Endodermal cell (in vitro differentiated cells): ENCODE results near the gene EEF1A2. TPM values are rescaled to one million over a fixed set of nuclear protein-coding genes. Genes with fewer than 3 reads are reported as not detected.

Source experiments
- DNase-seq: peaks from one replicate; pipeline ENCODE4 v3.0.0-alpha.2; 2017
- H3K27ac ChIP-seq: 2 replicates; pipeline ENCODE4 v1.5.1; 2013; ENCODE audit warnings: mild to moderate bottlenecking, low read depth, low read length, moderate library complexity
- H3K27me3 ChIP-seq: 2 replicates; pipeline ENCODE4 v1.6.1; 2013; ENCODE audit warnings: mild to moderate bottlenecking, low read length, moderate library complexity; ENCODE audit not compliant: insufficient read depth, control insufficient read depth, poor library complexity, severe bottlenecking
- H3K36me3 ChIP-seq: 2 replicates; pipeline ENCODE4 v1.7.0; 2013; ENCODE audit warnings: mild to moderate bottlenecking, low read length, moderate library complexity; ENCODE audit not compliant: control insufficient read depth, insufficient read depth
- H3K4me1 ChIP-seq: one replicate; pipeline ENCODE4 v1.7.0; 2013; ENCODE audit warnings: low read length; ENCODE audit not compliant: control insufficient read depth, insufficient read depth
- H3K4me3 ChIP-seq: 2 replicates; pipeline ENCODE4 v1.5.1; 2013; ENCODE audit warnings: mild to moderate bottlenecking, low read length, moderate library complexity
- H3K9ac ChIP-seq: 2 replicates; pipeline ENCODE4 v1.6.1; 2013; ENCODE audit warnings: mild to moderate bottlenecking, low read length, moderate library complexity; ENCODE audit not compliant: poor library complexity, severe bottlenecking; ENCODE audit errors: extremely low read depth
- H3K9me3 ChIP-seq: 2 replicates; pipeline ENCODE4 v1.6.1; 2013; ENCODE audit warnings: mild to moderate bottlenecking, low read length, moderate library complexity; ENCODE audit not compliant: control insufficient read depth
- H3K27ac Mint-ChIP-seq: 2 replicates; pipeline ENCODE4 v1.8.0; 2020; ENCODE audit warnings: mixed read lengths
- H3K27me3 Mint-ChIP-seq: 2 replicates; pipeline ENCODE4 v1.8.0; 2021; ENCODE audit warnings: mild to moderate bottlenecking, mixed read lengths; ENCODE audit not compliant: insufficient read depth
- H3K36me3 Mint-ChIP-seq: 2 replicates; pipeline ENCODE4 v1.8.0; 2020; ENCODE audit warnings: low read depth, mixed read lengths
- H3K4me1 Mint-ChIP-seq: 2 replicates; pipeline ENCODE4 v1.8.0; 2020; ENCODE audit warnings: mixed read lengths
- H3K4me3 Mint-ChIP-seq: 2 replicates; pipeline ENCODE4 v1.8.0; 2020; ENCODE audit warnings: mild to moderate bottlenecking, moderate library complexity, mixed read lengths
- H3K9me3 Mint-ChIP-seq: 2 replicates; pipeline ENCODE4 v1.8.0; 2020; ENCODE audit warnings: mild to moderate bottlenecking, mixed read lengths
- WGBS, 2 experiments: methylation state at CpG; one replicate each; pipeline versions ENCODE4 v1.1.5 to v1.1.7; 2013; ENCODE audit warnings: missing lambda C conversion rate in 2 of 2, mixed read lengths in 1 of 2; ENCODE audit not compliant: insufficient coverage in 1 of 2, insufficient read length in 1 of 2; 5-methylcytosine and 5-hydroxymethylcytosine counted together
- total RNA-seq, 2 donors: library from RNA; stranded (reverse); fragmentation: NEBNext Ultra II Directional in 1 of 2; extraction: Animal tissue kit (Norgen Biotek cat#: 25700) in 1 of 2; gene quantifications; 2 replicates in 1 of 2; 3 replicates in 1 of 2; pipeline ENCODE4 v1.2.1, GENCODE V29; 2021
- TF ChIP-seq, protein P1 (sequence below): fragments of 200-600 bp; sonication (generic); conservative IDR thresholded peaks from 2 replicates; pipeline ENCODE4 v1.5.0; 2021; ENCODE audit warnings: antibody characterized with exemption, mild to moderate bottlenecking

EEF1A2 gene
- total RNA-seq, 2 donors from 2014 or later: 12.1 to 22.6 TPM

DNA sequence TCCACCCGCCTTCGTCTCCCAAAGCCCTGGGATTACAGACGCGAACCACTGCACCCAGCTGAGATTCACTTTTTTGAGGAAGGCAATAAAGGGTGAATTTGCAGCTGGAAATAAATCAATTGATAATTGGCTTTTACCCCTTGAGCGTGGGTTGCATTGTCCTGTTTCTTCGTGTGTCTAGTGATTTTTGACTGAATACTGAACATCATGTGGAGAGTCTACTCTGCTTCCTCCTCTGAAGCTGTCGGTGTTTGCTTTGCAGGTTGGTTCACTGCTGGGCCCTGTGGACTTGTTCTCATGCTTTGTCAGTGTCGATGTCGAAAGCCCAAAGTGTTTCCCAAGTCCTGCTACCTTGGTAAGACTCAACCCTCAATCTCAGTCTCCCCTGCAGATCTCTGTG is 5.8 kb upstream of the EEF1A2 start:
- WGBS, 2 experiments: 88 to 89% methylated on average over 3 to 9 of the region's 9 CpGs
- H3K4me1 Mint-ChIP-seq: no peaks in the 10 kb centered on the region
- Histone ChIP-seq H3K27ac (no peak overlapping the region), H3K4me3 (no peak overlapping the region), H3K27me3 (peaks cover 7% of the 10 kb centered on the region), H3K36me3 (no peaks in the 10 kb centered on the region), H3K4me1 (no peaks in the 10 kb centered on the region), H3K9me3 (peaks cover 7% of the 10 kb centered on the region), H3K9ac (no peak overlapping the region)
- no peaks in the 10 kb centered on the region for H3K36me3 Mint-ChIP-seq
- peaks cover 7% of the 10 kb centered on the region for H3K9me3 Mint-ChIP-seq
- TF ChIP-seq, protein P1, sequence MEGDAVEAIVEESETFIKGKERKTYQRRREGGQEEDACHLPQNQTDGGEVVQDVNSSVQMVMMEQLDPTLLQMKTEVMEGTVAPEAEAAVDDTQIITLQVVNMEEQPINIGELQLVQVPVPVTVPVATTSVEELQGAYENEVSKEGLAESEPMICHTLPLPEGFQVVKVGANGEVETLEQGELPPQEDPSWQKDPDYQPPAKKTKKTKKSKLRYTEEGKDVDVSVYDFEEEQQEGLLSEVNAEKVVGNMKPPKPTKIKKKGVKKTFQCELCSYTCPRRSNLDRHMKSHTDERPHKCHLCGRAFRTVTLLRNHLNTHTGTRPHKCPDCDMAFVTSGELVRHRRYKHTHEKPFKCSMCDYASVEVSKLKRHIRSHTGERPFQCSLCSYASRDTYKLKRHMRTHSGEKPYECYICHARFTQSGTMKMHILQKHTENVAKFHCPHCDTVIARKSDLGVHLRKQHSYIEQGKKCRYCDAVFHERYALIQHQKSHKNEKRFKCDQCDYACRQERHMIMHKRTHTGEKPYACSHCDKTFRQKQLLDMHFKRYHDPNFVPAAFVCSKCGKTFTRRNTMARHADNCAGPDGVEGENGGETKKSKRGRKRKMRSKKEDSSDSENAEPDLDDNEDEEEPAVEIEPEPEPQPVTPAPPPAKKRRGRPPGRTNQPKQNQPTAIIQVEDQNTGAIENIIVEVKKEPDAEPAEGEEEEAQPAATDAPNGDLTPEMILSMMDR: no peak
- H3K4me3 Mint-ChIP-seq: no peak overlapping the region
- H3K27ac Mint-ChIP-seq: no peak overlapping the region
- peak; percentile 17 for DNase-seq
- H3K27me3 Mint-ChIP-seq: peaks cover 32% of the 10 kb centered on the region

GRCh38 chr20:63503524-63503923 is 4.6 kb upstream of the EEF1A2 start:
- H3K27me3 Mint-ChIP-seq: peaks cover 37% of the 10 kb centered on the region
- no peak overlapping the region for H3K4me3 Mint-ChIP-seq
- H3K9me3 Mint-ChIP-seq: peaks cover 7% of the 10 kb centered on the region
- TF ChIP-seq, protein P1: no peak
- H3K36me3 Mint-ChIP-seq: no peaks in the 10 kb centered on the region
- peak; percentile 30 for DNase-seq
- Histone ChIP-seq H3K9me3 (peaks cover 7% of the 10 kb centered on the region), H3K9ac (no peak overlapping the region), H3K4me3 (no peak overlapping the region), H3K36me3 (no peaks in the 10 kb centered on the region), H3K27me3 (peaks cover 12% of the 10 kb centered on the region), H3K4me1 (no peaks in the 10 kb centered on the region), H3K27ac (no peak overlapping the region)
- H3K27ac Mint-ChIP-seq: no peak overlapping the region
- H3K4me1 Mint-ChIP-seq: no peaks in the 10 kb centered on the region
- WGBS, 2 experiments: 75 to 76% methylated on average over 6 of the region's 7 CpGs

DNA sequence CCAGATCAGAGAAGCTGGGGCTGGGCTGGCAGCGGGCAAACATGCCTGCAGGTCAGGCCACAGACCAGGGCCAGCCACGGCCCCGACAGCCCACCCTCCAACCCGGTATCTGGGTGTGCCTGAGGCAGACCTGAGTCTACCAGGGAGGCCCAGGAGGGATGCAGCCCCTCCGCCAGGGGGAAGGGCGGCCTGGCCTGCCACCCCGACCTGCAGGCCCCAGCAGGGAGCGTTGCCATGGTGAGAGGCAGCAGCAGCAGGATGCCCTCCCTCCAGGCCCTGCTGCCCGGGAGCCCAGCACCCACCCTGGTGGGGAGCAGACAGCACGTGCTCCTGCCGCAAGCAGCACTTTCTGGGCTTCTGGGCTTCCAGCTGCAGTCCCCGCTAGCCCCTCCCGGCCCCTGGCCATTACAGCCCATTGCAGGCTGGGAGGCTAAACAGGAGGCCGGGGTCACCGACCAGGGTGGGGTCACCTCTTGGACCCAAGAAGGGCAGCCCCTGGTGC is 3.8 kb upstream of the EEF1A2 start:
- H3K27ac ChIP-seq: no peak overlapping the region
- Mint-ChIP-seq H3K27me3 (peaks cover 38% of the 10 kb centered on the region), H3K4me1 (no peaks in the 10 kb centered on the region), H3K4me3 (no peak overlapping the region), H3K27ac (no peak overlapping the region), H3K9me3 (peaks cover 7% of the 10 kb centered on the region), H3K36me3 (no peaks in the 10 kb centered on the region)
- H3K9me3 ChIP-seq: peaks cover 7% of the 10 kb centered on the region
- H3K36me3 ChIP-seq: no peaks in the 10 kb centered on the region
- no peak overlapping the region for H3K9ac ChIP-seq
- no peak overlapping the region for H3K4me3 ChIP-seq
- no peaks in the 10 kb centered on the region for H3K4me1 ChIP-seq
- WGBS, 2 experiments: 84 to 88% methylated on average over 5 to 15 of the region's 15 CpGs
- DNase-seq: no peak
- peaks cover 20% of the 10 kb centered on the region for H3K27me3 ChIP-seq
- TF ChIP-seq, protein P1: no peak
